Endothelial cell of umbilical vein (primary cell): ENCODE data around the gene CDH15.
"Not testable (repeated sequence)": the region's sequence is repeated elsewhere in the genome, so short reads cannot be mapped to it uniquely, and the experiment has no call there.

Experiments
- EZH2 ChIP-seq: IDR thresholded peaks from 2 replicates; pipeline ENCODE4 v1.6.1; 2012; ENCODE audit warnings: borderline replicate concordance, low read depth, mild to moderate bottlenecking, moderate library complexity, low read length, inconsistent platforms; ENCODE audit not compliant: severe bottlenecking
- TF ChIP-seq, protein P1 (sequence below), 2 donors: IDR thresholded peaks; 1 replicate in 1 of 2; 2 replicates in 1 of 2; pipeline ENCODE4 v1.5.1; 2011; ENCODE audit warnings: low read length in 2 of 2, mild to moderate bottlenecking in 2 of 2, moderate library complexity in 2 of 2, control low read depth in 1 of 2, inconsistent platforms in 1 of 2, low read depth in 1 of 2; ENCODE audit not compliant: insufficient read depth in 1 of 2; ENCODE audit errors: extremely low read depth in 1 of 2
- TF ChIP-seq, protein P2 (sequence below): IDR thresholded peaks from 2 replicates; pipeline ENCODE4 v1.6.1; 2011; ENCODE audit not compliant: insufficient read depth, insufficient read length

DNA sequence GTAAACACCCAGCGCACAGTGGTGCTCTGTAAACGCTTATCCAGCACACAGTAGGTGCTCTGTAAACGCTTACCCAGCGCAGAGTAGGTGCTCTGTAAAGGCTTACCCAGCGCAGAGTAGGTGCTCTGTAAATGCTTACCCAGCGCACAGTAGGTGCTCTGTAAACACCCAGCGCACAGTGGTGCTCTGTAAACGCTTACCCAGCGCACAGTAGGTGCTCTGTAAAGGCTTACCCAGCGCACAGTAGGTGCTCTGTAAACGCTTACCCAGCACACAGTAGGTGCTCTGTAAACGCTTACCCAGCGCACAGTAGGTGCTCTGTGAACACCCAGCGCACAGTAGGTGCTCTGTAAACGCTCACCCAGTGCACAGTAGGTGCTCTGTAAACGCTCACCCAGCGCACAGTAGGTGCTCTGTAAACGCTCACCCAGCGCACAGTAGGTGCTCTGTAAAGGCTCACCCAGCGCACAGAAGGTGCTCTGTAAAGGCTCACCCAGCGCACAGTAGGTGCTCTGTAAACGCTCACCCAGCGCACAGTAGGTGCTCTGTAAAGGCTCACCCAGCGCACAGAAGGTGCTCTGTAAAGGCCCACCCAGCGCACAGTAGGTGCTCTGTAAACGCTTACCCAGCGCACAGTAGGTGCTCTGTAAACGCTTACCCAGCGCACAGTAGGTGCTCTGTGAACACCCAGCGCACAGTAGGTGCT is 14.5 kb downstream of the CDH15 start:
- not testable (repeated sequence) for TF ChIP-seq EZH2
- TF ChIP-seq, protein P1, sequence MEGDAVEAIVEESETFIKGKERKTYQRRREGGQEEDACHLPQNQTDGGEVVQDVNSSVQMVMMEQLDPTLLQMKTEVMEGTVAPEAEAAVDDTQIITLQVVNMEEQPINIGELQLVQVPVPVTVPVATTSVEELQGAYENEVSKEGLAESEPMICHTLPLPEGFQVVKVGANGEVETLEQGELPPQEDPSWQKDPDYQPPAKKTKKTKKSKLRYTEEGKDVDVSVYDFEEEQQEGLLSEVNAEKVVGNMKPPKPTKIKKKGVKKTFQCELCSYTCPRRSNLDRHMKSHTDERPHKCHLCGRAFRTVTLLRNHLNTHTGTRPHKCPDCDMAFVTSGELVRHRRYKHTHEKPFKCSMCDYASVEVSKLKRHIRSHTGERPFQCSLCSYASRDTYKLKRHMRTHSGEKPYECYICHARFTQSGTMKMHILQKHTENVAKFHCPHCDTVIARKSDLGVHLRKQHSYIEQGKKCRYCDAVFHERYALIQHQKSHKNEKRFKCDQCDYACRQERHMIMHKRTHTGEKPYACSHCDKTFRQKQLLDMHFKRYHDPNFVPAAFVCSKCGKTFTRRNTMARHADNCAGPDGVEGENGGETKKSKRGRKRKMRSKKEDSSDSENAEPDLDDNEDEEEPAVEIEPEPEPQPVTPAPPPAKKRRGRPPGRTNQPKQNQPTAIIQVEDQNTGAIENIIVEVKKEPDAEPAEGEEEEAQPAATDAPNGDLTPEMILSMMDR (IDR thresholded peaks at IDR 0.05; ENCODE audit: extremely low read depth in 1 of 2, insufficient read depth in 1 of 2, low read depth in 1 of 2, low read length in 2 of 2), result not testable (repeated sequence)
- TF ChIP-seq, protein P2, sequence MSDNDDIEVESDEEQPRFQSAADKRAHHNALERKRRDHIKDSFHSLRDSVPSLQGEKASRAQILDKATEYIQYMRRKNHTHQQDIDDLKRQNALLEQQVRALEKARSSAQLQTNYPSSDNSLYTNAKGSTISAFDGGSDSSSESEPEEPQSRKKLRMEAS, result not testable (repeated sequence)
